Lung (tissue), 12 donors: ENCODE measurements around the gene POLD4. TPM values are rescaled to one million over a fixed set of nuclear protein-coding genes. Genes with fewer than 3 reads are reported as not detected.

Source experiments
- ATAC-seq: fragments of 200-7000 bp; cut with Tn5 transposase; one replicate; pipeline ENCODE4 v1.9.1; 2020; ENCODE audit warnings: moderate number of reproducible peaks; ENCODE audit not compliant: insufficient read depth, low FRiP score
- DNase-seq, 3 donors: peaks; one replicate each; pipeline ENCODE4 v3.0.0-alpha.2; 2013 to 2017
- H3K27ac ChIP-seq, 2 donors: one replicate each; pipeline ENCODE4 v1.5.1; 2013; ENCODE audit warnings: mild to moderate bottlenecking in 2 of 2, moderate library complexity in 2 of 2, control low read depth in 1 of 2, inconsistent platforms in 1 of 2, low read depth in 1 of 2, low read length in 1 of 2
- H3K27me3 ChIP-seq, 3 donors: one replicate each; pipeline ENCODE4 v1.5.1; 2013; ENCODE audit warnings: low read length in 2 of 3; ENCODE audit not compliant: control insufficient read depth in 3 of 3, insufficient read depth in 3 of 3
- H3K36me3 ChIP-seq, 4 donors: one replicate each; pipeline ENCODE4 v1.5.1; 2013; ENCODE audit warnings: low read length in 4 of 4, mild to moderate bottlenecking in 1 of 4, moderate library complexity in 1 of 4; ENCODE audit not compliant: control insufficient read depth in 4 of 4, insufficient read depth in 4 of 4
- H3K4me1 ChIP-seq, 5 donors: one replicate each; pipeline ENCODE4 v1.5.1; 2013; ENCODE audit warnings: low read length in 5 of 5, mild to moderate bottlenecking in 2 of 5, moderate library complexity in 1 of 5; ENCODE audit not compliant: control insufficient read depth in 5 of 5, insufficient read depth in 5 of 5
- H3K4me3 ChIP-seq: one replicate; pipeline ENCODE4 v1.5.1; 2013; ENCODE audit warnings: mild to moderate bottlenecking, control low read depth, moderate library complexity
- H3K9ac ChIP-seq, 2 donors: one replicate each; pipeline ENCODE4 v1.5.1; 2013; ENCODE audit warnings: low read length in 2 of 2, control low read depth in 1 of 2; ENCODE audit not compliant: insufficient read depth in 1 of 2
- H3K9me3 ChIP-seq, 4 donors: one replicate each; pipeline ENCODE4 v1.5.1; 2013; ENCODE audit warnings: low read length in 3 of 4, mild to moderate bottlenecking in 1 of 4, moderate library complexity in 1 of 4; ENCODE audit not compliant: control insufficient read depth in 4 of 4, insufficient read depth in 3 of 4
- WGBS, 2 donors: extraction: QIAGEN DNeasy Blood & Tissue Kit; methylation state at CpG; one replicate each; pipeline ENCODE4 v1.1.7; 2013; 5-methylcytosine and 5-hydroxymethylcytosine counted together
- polyA plus RNA-seq, 2 donors: library from polyadenylated mRNA; stranded (reverse); fragments of 200-250 nt; gene quantifications; one replicate each; pipeline ENCODE4 v1.2.1, GENCODE V29; 2013
- total RNA-seq, 2 donors: library from RNA; depleted of rRNA in 1 of 2; stranded (reverse); fragments of >200 nt in 1 of 2; gene quantifications; one replicate each; pipeline ENCODE4 v1.2.1, GENCODE V29; 2014 to 2021
- TF ChIP-seq, protein P1 (sequence below): IDR thresholded peaks from 2 replicates; pipeline ENCODE4 v1.5.1; 2012; ENCODE audit warnings: mild to moderate bottlenecking; ENCODE audit errors: control extremely low read depth, extremely low read depth
- donor health status: control.
- donor health status: control.
- donor health status: Bipolar disorder and iron deficiency.
- donor health status: healthy.
- donor health status: DM: yes; HTN: yes; CAD: no.

The POLD4 gene
- total and polyA plus RNA-seq, 4 donors: 27.4 to 183 (median 101) TPM

DNA sequence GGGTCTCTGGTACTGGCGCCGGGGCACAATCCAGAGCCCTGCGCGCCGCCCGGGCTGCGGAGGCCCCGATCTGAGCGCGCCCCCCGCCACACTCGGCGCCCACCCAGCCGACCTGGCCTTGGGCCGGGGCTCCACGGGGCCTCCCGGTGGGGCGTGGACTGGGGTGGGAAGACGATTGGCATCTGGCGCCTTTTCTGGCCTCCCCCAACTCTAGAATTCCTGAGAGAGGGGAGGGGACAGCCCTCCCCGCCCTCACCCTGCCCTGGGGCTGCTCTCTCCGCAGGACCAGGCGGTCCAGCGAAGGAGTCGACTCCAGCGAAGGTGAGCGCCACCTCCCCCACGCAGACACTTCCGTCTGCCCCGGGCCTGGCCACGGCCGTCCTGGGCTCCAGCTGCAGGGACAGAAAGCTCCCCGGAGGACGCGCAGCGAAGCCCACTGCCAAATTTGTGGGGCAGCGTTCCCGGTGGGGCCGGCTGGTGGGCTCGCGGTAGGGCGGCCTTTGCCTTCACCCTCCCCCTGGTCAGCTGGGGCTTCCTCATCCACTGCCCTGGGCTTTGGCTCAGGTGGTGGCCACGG is 49.4 kb downstream of the POLD4 start:
- DNase-seq (peak; percentile 29 to 48 (median 41)), ATAC-seq (peak; percentile 38)
- 3 to 7% methylated on average over 38 to 43 of the region's 43 CpGs for WGBS, 2 donors
- no peaks in the 10 kb centered on the region for H3K9me3 ChIP-seq
- no peak overlapping the region for H3K9ac ChIP-seq
- no peaks in the 10 kb centered on the region for H3K27me3 ChIP-seq
- peak overlapping the region; percentile 76 for H3K4me3 ChIP-seq
- H3K36me3 ChIP-seq: peaks cover 0 to 35% (median 19%) of the 10 kb centered on the region in 4 donors
- peaks cover 0 to 28% (median 7%) of the 10 kb centered on the region in 5 donors for H3K4me1 ChIP-seq
- TF ChIP-seq, protein P1, sequence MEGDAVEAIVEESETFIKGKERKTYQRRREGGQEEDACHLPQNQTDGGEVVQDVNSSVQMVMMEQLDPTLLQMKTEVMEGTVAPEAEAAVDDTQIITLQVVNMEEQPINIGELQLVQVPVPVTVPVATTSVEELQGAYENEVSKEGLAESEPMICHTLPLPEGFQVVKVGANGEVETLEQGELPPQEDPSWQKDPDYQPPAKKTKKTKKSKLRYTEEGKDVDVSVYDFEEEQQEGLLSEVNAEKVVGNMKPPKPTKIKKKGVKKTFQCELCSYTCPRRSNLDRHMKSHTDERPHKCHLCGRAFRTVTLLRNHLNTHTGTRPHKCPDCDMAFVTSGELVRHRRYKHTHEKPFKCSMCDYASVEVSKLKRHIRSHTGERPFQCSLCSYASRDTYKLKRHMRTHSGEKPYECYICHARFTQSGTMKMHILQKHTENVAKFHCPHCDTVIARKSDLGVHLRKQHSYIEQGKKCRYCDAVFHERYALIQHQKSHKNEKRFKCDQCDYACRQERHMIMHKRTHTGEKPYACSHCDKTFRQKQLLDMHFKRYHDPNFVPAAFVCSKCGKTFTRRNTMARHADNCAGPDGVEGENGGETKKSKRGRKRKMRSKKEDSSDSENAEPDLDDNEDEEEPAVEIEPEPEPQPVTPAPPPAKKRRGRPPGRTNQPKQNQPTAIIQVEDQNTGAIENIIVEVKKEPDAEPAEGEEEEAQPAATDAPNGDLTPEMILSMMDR: no peak
- H3K27ac ChIP-seq: peak overlapping the region; percentile 69 to 91

DNA sequence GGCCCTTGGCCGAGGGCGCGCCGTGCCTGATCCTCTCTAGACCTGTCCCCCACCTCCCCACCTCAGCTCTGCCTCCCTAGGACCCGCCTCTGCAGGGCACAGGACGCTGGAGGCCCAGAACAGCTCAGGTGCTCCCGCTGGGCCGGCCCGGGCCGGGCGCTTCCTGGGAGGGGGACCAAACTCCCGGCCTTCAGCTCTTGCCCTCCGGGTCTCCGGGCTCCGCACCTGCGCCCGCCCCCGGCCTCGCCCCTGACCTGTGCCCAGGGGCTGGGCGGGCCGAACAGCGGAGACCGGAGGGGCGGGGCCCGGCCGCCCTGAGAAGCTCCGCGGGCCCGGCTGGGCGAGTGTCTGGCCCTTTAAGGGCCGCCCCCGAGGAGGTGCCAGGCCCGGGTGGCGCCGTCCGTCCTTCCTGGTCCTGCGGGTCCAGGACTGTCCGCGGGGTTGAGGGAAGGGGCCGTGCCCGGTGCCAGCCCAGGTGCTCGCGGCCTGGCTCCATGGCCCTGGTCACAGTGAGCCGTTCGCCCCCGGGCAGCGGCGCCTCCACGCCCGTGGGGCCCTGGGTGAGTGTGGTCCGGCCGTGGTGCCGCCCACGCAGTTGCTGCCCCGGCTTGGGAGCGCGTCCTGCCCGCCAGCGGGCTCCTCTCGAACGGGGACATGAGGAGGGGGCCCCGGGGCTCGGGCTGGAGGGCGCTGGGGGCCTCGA is 50.1 kb downstream of the POLD4 start, which contains the start of gene SSH3:
Gene SSH3 (plus strand): TSS at position 399 of the 703 bp plus-strand sequence. CDS start 96 bp downstream, at position 495.
- ATAC-seq (peak; percentile 92), DNase-seq (peak; percentile 61 to 63 (median 61))
- peaks cover 0 to 28% (median 7%) of the 10 kb centered on the region in 5 donors for H3K4me1 ChIP-seq
- TF ChIP-seq, protein P1: no peak
- H3K27me3 ChIP-seq: no peaks in the 10 kb centered on the region
- peaks cover 0 to 34% (median 19%) of the 10 kb centered on the region in 4 donors for H3K36me3 ChIP-seq
- H3K9ac ChIP-seq: no peak within 1 kb of the TSS
- H3K4me3 ChIP-seq: peak within 1 kb of the TSS; percentile 76
- 0 to 1% methylated on average over 25 to 65 of the region's 65 CpGs for WGBS, 2 donors
- no peaks in the 10 kb centered on the region for H3K9me3 ChIP-seq
- H3K27ac ChIP-seq: peak within 1 kb of the TSS; percentile 69 to 91

DNA sequence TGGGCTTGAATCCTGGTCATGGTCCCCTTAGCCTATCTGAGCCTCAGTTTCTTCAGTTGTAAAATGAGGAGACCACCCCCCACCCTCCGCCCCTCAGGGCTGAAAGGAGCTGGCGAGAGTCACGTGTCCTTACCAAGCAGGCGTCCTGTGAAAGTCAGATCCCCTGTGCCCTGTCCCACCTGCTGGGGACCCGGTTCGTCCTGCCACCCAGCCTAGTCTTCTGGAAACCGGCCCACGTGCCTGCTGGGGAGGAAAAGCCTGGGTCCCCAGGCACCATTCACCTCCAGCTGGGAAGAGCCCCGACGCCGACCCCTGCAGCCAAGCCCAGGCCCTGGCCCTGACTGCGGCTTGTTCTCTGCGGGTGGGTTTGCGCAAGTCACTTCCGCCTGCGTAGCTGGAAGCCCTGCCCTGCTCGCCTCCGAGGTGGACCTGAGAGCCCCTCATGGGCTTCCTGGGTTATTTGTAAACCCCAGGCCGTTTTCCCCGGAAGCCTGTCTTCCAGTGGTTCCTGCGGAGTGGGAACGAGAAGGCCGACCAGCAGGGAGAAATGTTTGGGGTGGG is 50.7 kb downstream of the POLD4 start:
- peak overlapping the region; percentile 69 to 91 for H3K27ac ChIP-seq
- H3K9ac ChIP-seq: no peak overlapping the region
- H3K4me1 ChIP-seq: peaks cover 0 to 28% (median 7%) of the 10 kb centered on the region in 5 donors
- DNase-seq (peak; percentile 52 to 56 (median 56)), ATAC-seq (peak; percentile 28)
- TF ChIP-seq, protein P1: no peak
- H3K36me3 ChIP-seq: peaks cover 0 to 33% (median 18%) of the 10 kb centered on the region in 4 donors
- peak overlapping the region; percentile 41 for H3K4me3 ChIP-seq
- no peaks in the 10 kb centered on the region for H3K9me3 ChIP-seq
- H3K27me3 ChIP-seq: no peaks in the 10 kb centered on the region
- WGBS, 2 donors: 7 to 16% methylated on average over 23 of the region's 23 CpGs
